GM12873 (cell line): ENCODE results near the gene XRN2.

Source experiments
- TF ChIP-seq, protein P1 (sequence below): IDR thresholded peaks from 2 replicates; pipeline ENCODE4 v1.5.1; 2012; ENCODE audit warnings: low read depth, mild to moderate bottlenecking, moderate library complexity, low read length, control low read depth; ENCODE audit not compliant: insufficient read depth; ENCODE audit errors: missing control alignments

Gene XRN2

DNA sequence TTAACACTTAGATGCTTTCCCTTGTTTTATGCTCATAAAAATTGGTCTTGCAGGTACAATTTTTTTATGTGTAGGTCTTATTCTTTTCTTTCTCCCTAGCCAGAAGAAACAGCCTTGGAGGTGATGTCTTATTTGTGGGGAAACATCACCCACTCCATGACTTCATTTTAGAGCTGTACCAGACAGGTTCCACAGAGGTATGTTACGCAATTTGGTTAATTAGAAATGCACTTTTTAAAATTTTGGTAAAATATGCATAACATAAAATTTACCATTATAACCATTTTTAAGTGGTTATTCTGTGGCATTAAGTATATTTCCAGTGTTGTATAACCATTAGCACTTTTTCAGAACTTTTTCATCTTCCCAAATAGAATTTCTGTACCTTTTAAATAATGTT is 52.9 kb downstream of the XRN2 start:
- TF ChIP-seq, protein P1, sequence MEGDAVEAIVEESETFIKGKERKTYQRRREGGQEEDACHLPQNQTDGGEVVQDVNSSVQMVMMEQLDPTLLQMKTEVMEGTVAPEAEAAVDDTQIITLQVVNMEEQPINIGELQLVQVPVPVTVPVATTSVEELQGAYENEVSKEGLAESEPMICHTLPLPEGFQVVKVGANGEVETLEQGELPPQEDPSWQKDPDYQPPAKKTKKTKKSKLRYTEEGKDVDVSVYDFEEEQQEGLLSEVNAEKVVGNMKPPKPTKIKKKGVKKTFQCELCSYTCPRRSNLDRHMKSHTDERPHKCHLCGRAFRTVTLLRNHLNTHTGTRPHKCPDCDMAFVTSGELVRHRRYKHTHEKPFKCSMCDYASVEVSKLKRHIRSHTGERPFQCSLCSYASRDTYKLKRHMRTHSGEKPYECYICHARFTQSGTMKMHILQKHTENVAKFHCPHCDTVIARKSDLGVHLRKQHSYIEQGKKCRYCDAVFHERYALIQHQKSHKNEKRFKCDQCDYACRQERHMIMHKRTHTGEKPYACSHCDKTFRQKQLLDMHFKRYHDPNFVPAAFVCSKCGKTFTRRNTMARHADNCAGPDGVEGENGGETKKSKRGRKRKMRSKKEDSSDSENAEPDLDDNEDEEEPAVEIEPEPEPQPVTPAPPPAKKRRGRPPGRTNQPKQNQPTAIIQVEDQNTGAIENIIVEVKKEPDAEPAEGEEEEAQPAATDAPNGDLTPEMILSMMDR, result no peak

DNA sequence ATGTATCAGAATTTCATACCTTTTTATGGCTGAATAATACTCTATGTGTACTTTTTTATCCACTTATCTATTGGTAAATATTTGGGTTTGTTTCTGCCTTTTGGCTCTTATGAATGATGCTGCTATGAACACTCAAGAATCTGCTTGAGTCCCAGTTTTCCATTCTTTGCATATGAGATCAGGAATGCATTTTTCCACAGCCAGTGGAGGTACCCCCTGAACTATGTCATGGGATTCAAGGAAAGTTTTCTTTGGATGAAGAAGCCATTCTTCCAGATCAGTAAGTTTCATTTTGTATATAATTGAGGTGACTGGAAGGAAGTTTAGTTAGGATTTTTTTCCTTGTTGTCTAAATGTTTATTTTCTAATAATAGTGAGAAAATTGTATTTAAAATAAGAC is 53.3 kb downstream of the XRN2 start:
- TF ChIP-seq, protein P1, result no peak

DNA sequence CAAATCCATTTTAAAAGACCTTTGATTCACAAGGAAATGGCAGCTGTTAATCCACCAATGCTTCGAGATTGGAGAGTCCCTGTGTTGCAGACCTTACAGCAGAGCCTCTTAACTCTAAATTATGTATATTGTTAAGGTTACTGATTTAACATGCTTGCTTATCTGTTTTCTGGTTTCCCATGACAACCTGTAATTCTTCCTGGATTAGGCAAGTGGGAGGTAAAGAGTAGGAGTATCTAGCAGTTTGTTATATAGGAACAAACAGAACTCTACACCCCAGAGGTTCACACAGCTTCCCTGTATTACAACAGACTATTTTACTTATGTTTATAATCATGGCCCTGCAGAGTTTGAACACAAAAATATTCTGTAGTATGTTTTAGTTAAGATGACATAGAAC is 54.7 kb downstream of the XRN2 start:
- TF ChIP-seq, protein P1, result no peak

DNA sequence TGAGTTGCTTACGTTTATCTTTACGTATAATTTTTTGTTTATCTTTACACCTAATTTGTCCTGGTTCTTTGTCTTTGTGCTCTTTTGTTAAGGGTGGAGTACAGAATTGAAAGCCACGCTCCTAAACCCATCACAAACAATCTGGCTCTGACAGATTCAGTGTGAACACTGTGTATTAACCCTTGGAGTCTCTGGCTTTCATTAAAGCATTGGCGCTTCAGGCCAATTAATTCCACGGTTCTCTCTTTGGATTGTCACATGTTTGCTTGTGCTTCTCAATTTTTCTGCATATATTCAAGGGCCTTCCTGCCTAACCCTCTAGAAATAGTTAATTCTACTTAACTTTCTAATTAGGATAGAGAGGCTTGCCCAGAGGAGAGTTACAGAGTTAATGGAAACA is 55.6 kb downstream of the XRN2 start:
- TF ChIP-seq, protein P1, result no peak

DNA sequence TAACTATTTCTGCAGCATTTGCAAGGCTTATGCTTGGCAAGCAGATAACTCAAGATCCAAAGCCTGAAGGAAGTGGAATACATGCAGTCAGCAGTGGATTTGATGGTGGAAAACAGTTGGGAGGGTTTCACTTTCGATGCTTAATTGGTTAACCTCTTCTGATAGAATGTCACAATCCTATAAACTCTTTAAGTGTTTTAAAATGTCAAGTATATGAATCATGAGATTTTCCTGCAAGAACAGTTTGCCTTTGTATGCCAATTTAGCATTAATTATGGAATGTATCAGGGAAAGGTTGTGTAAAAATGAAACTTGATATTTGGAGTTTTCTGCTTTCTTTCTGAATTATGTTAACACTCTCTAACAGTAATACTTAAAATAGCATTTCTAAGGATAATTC is 57.6 kb downstream of the XRN2 start:
- TF ChIP-seq, protein P1, result no peak

DNA sequence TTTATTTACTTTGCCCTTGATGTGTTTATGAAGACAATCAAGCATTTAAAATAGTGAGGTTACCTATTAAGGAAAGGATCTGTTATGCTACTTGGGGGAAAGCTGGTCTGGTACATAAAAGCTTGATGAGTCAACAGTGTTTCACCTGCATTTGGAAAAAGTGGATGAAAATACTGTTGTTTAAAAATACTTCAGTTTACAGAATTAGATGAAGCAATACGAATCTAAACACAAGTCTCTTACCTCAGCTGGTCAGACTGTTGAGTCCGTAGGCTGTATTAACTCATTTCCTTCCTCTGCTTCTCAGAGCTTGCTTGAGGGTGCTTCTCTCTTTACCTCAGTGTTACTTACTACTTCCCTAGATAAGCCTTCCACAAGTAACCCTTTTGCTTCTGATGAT is 58.1 kb downstream of the XRN2 start:
- TF ChIP-seq, protein P1, result no peak

DNA sequence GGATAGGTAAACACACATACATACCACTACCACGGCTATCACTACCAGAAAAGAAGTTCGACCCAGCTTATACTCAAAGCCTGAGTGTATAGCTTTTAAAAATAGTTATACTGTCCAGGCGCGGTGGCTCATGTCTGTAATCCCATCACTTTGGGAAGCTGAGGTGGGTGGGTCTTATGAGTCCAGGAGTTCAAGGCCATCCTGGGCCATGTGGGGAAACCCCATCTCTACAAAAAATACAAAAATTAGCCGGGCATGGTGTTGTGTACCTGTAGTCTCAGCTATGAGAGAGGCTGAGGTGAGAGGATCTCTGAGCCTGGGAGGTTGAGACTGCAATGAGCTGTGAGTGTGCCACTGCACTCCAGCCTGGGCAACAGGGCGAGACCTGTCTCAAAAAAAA is 61.3 kb downstream of the XRN2 start:
- TF ChIP-seq, protein P1, result no peak
